ACHN (cell line): ENCODE measurements around the gene SLC2A4RG.
"Not testable (repeated sequence)": the region's sequence is repeated elsewhere in the genome, so short reads cannot be mapped to it uniquely, and the experiment has no call there.

ENCODE experiments used
- DNase-seq: peaks from one replicate; pipeline ENCODE4 v3.0.0-alpha.2; 2015
- in situ Hi-C: cut with HindIII; loops from 2 replicates; pipeline ENCODE4 v1.10.0; 2017; ENCODE audit warnings: low sequenced_read_pairs, low pct_ligation_motif_present, low pct_unique_long_range_greater_than_20kb

SLC2A4RG gene

GRCh38 chr20:63766695-63767426 lies 27.3 kb downstream of the SLC2A4RG start:
- in situ Hi-C loops, result no loop called here
- no peak for DNase-seq

DNA sequence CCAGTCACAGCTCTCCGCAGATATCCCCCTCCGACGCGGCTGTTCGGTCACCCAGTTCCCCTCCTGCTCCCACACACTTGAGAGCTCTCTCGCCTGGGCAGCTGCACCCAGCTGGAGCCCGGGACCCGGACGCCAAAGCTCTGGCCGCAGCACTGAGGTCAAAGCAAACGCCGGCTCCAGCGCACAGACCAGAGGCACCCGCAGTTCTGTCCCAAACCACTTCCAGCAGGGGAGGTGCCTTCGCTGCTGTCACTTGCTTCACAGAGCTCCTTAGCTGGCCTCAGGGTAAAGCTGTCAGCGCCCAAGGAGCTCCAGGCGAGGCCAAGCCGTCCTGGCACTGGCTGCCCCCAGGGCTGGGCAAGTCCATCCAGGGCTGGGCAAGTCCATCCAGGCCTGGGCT lies 27.9 kb downstream of the SLC2A4RG start:
- no peak for DNase-seq
- in situ Hi-C loops, result no loop called here

- DNase-seq, result no peak
- in situ Hi-C loops, result no loop called here
Measured at GRCh38 chr20:63767886-63768285, 28.3 kb downstream of the SLC2A4RG start.

- DNase-seq, result no peak
- in situ Hi-C loops, result no loop called here
Measured at GRCh38 chr20:63768591-63769515, 29.3 kb downstream of the SLC2A4RG start.

DNA sequence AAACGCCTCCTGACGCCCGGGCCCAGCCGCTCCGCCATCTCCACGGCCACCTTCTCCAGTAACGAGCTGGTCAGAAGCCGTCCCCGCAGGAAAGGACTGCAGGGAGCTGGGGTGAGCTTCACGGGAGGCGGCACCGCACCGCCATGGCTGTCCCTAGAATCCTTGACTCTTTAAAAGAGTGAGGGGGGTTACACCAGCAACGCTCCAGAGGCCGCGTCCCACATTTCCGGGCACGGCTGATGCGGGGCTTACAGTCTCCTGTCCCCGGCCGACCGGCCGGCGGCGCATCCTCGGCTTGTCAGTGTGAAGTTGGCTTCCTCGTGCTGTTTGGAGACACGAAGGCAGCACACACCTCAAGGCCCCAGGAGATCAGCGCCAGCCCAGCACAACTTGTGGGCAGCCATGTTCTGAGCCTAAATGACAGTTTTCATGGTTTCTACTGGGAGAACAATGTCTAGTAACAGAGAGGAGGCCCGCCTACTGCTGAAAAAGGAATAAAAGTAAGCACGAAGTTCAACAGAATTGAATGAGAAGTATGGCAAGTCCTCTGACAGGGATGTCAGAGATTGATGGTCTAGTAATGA lies 30.4 kb downstream of the SLC2A4RG start:
- in situ Hi-C loops, result no loop called here
- DNase-seq, result no peak

- in situ Hi-C loops, result no loop called here
- no peak for DNase-seq
Measured at GRCh38 chr20:63771046-63771707, 31.6 kb downstream of the SLC2A4RG start.

DNA sequence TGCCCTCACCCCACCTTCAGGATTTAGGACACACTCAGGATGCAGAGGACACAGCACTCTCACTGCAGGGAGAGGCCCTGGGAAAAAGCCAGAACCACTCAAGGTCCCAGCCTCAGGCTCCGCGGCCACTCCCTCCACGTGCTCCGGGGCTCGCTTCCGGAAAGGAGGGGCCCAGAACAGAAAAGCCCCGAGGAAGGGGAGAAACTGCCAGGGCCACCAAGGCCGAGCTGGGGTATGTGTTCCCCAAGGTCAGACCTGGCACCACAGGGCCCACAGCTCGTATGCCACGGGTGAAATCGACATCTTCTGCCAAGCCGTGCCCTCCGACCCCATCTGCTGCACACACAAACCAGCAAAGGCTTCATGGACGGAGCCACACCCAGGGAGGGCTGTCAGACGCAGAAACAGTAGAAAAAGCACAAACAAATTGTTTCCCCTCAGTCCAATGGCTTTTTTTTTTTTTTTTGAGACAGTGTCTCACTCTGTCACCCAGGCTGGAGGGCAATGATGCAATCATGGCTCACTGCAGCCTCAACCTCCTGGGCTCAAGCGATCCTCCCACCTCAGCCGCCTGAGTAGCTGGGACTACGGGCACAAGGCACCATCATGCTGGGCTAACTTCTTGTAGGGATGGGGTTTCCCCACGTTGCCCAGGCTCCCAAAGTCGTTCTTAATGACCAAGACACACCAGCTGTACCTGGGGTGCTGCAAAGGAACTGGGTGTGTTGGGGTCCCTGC lies 33.4 kb downstream of the SLC2A4RG start:
- in situ Hi-C loops, result no loop called here
- no peak for DNase-seq

GRCh38 chr20:63773571-63774241 lies 34.1 kb downstream of the SLC2A4RG start:
- no peak for DNase-seq
- in situ Hi-C loops, result no loop called here

GRCh38 chr20:63774306-63774705 lies 34.7 kb downstream of the SLC2A4RG start:
- in situ Hi-C loops, result no loop called here
- DNase-seq, result no peak

- DNase-seq, result no peak
- in situ Hi-C loops, result no loop called here
Measured at GRCh38 chr20:63775096-63775978, 35.8 kb downstream of the SLC2A4RG start.

DNA sequence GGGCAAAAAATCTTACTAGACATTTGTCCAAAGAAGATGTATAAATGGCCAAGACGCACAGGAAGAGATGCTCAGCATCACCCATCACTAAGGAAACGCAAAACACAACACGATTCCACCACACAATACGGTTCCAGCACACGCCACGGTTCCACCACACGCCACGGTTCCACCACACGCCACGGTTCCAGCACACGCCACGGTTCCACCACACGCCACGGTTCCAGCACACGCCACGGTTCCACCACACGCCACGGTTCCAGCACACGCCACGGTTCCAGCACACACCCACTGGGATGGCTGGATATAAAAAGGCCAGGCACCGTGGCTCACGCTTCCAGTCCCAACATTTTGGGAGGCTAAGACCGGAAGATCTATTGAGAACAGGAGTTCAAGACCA lies 37.3 kb downstream of the SLC2A4RG start:
- in situ Hi-C loops, DNase-seq: not testable (repeated sequence)

- no peak for DNase-seq
- in situ Hi-C loops, result no loop called here
Measured at GRCh38 chr20:63777614-63778013, 38.0 kb downstream of the SLC2A4RG start.

- in situ Hi-C loops, result no loop called here
- DNase-seq, result no peak
Measured at GRCh38 chr20:63778034-63778752, 38.6 kb downstream of the SLC2A4RG start.

DNA sequence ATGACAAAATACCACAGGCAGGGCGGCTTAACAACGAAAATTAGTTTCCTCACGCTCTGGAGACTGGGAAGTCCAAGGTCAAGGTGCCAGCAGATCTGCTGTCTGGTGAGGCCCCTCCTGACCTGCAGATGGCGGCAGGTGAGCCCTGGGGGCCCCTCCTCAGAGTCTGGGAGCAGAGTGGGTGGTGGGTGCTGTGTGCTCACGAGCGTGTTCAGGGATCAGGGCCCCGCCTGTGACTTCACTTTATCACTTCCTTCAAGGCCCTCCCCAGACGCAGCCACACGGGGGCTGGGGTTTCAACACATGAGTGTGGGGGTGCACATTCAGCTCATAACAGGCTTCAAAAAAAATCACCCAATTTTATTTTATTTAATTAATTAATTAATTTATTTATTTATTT lies 39.3 kb downstream of the SLC2A4RG start:
- in situ Hi-C loops, result no loop called here
- DNase-seq, result no peak

GRCh38 chr20:63781181-63781580 lies 41.6 kb downstream of the SLC2A4RG start:
- in situ Hi-C loops, result no loop called here
- DNase-seq, result no peak

DNA sequence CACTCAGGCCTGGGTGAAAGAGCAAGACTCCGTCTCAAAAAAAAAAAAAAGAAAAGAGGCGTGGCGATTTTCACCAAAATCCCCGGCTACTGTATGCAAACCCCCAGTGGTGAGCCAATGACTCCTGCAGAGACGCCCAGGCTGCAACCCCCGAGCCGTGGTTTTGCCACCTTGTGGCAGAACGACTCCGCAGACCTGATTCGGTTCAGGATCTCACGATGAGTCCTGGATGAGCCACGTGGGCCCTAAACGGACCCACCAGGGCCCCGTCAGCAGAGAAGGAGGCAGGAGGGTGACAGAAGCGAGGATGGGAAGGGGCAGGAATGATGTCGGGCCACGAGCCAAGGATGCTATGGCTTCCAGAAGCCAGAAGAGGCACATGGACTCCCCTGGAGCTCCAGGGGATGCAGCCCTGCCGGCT lies 42.5 kb downstream of the SLC2A4RG start:
- in situ Hi-C loops, result no loop called here
- no peak for DNase-seq
